ENCODE results near the gene AURKAIP1.

Gene AURKAIP1

GRCh38 chr1:1329304-1330210, 45.5 kb downstream of the AURKAIP1 start:
- no peak overlapping the region for H3K27ac ChIP-seq (ENCODE audit: low read length)
- H3K9ac ChIP-seq (ENCODE audit: low read length in 2 of 2), result no peak overlapping the region
- no peaks in the 10 kb centered on the region for H3K9me3 ChIP-seq (ENCODE audit: control insufficient read depth in 2 of 2, low read length in 2 of 2)
- H3K27me3 ChIP-seq (ENCODE audit: control insufficient read depth in 1 of 2, insufficient read depth in 2 of 2, low read length in 2 of 2), result no peaks in the 10 kb centered on the region
- no peak overlapping the region for H3K4me3 ChIP-seq (ENCODE audit: low read length in 2 of 2)
- peaks cover 21% of the 10 kb centered on the region for H3K4me1 ChIP-seq (ENCODE audit: control insufficient read depth, insufficient read depth, low read length)
- peaks cover 6 to 12% of the 10 kb centered on the region in 2 donors for H3K36me3 ChIP-seq (ENCODE audit: control insufficient read depth in 2 of 2, insufficient read depth in 2 of 2, low read length in 2 of 2)

- H3K36me3 ChIP-seq (ENCODE audit: control insufficient read depth in 2 of 2, insufficient read depth in 2 of 2, low read length in 2 of 2), result peaks cover 6 to 12% of the 10 kb centered on the region in 2 donors
- H3K4me1 ChIP-seq (ENCODE audit: control insufficient read depth, insufficient read depth, low read length), result peaks cover 26% of the 10 kb centered on the region
- H3K9ac ChIP-seq (ENCODE audit: low read length in 2 of 2), result no peak overlapping the region
- no peaks in the 10 kb centered on the region for H3K27me3 ChIP-seq (ENCODE audit: control insufficient read depth in 1 of 2, insufficient read depth in 2 of 2, low read length in 2 of 2)
- no peaks in the 10 kb centered on the region for H3K9me3 ChIP-seq (ENCODE audit: control insufficient read depth in 2 of 2, low read length in 2 of 2)
- H3K4me3 ChIP-seq (ENCODE audit: low read length in 2 of 2), result no peak overlapping the region
- no peak overlapping the region for H3K27ac ChIP-seq (ENCODE audit: low read length)
These were observed 46.8 kb downstream of the AURKAIP1 start for GRCh38 chr1:1328254-1328653.

- no peaks in the 10 kb centered on the region for H3K9me3 ChIP-seq (ENCODE audit: control insufficient read depth in 2 of 2, low read length in 2 of 2)
- peaks cover 6 to 12% of the 10 kb centered on the region in 2 donors for H3K36me3 ChIP-seq (ENCODE audit: control insufficient read depth in 2 of 2, insufficient read depth in 2 of 2, low read length in 2 of 2)
- no peak overlapping the region for H3K27ac ChIP-seq (ENCODE audit: low read length)
- no peaks in the 10 kb centered on the region for H3K27me3 ChIP-seq (ENCODE audit: control insufficient read depth in 1 of 2, insufficient read depth in 2 of 2, low read length in 2 of 2)
- H3K9ac ChIP-seq (ENCODE audit: low read length in 2 of 2), result no peak overlapping the region
- H3K4me1 ChIP-seq (ENCODE audit: control insufficient read depth, insufficient read depth, low read length), result peaks cover 32% of the 10 kb centered on the region
- no peak overlapping the region for H3K4me3 ChIP-seq (ENCODE audit: low read length in 2 of 2)
These were observed 47.7 kb downstream of the AURKAIP1 start for GRCh38 chr1:1327291-1327690.

- peaks cover 6 to 12% of the 10 kb centered on the region in 2 donors for H3K36me3 ChIP-seq (ENCODE audit: control insufficient read depth in 2 of 2, insufficient read depth in 2 of 2, low read length in 2 of 2)
- H3K4me1 ChIP-seq (ENCODE audit: control insufficient read depth, insufficient read depth, low read length), result peaks cover 40% of the 10 kb centered on the region
- H3K27ac ChIP-seq (ENCODE audit: low read length), result no peak overlapping the region
- H3K9me3 ChIP-seq (ENCODE audit: control insufficient read depth in 2 of 2, low read length in 2 of 2), result no peaks in the 10 kb centered on the region
- peak overlapping the region in 1 of 2 donors; percentile 83 for H3K4me3 ChIP-seq (ENCODE audit: low read length in 2 of 2)
- H3K9ac ChIP-seq (ENCODE audit: low read length in 2 of 2), result peak overlapping the region in 1 of 2 donors; percentile 28
- H3K27me3 ChIP-seq (ENCODE audit: control insufficient read depth in 1 of 2, insufficient read depth in 2 of 2, low read length in 2 of 2), result no peaks in the 10 kb centered on the region
These were observed 48.9 kb downstream of the AURKAIP1 start for GRCh38 chr1:1326075-1326605.

- H3K27ac ChIP-seq (ENCODE audit: low read length), result peak overlapping the region; percentile 55
- H3K9ac ChIP-seq (ENCODE audit: low read length in 2 of 2), result peak overlapping the region; percentile 83 to 84
- peak overlapping the region; percentile 68 to 83 for H3K4me3 ChIP-seq (ENCODE audit: low read length in 2 of 2)
- H3K4me1 ChIP-seq (ENCODE audit: control insufficient read depth, insufficient read depth, low read length), result peaks cover 47% of the 10 kb centered on the region
- H3K36me3 ChIP-seq (ENCODE audit: control insufficient read depth in 2 of 2, insufficient read depth in 2 of 2, low read length in 2 of 2), result peaks cover 6 to 12% of the 10 kb centered on the region in 2 donors
- no peaks in the 10 kb centered on the region for H3K27me3 ChIP-seq (ENCODE audit: control insufficient read depth in 1 of 2, insufficient read depth in 2 of 2, low read length in 2 of 2)
- H3K9me3 ChIP-seq (ENCODE audit: control insufficient read depth in 2 of 2, low read length in 2 of 2), result no peaks in the 10 kb centered on the region
These were observed 49.5 kb downstream of the AURKAIP1 start for GRCh38 chr1:1325288-1326074.

- Histone ChIP-seq H3K9ac (ENCODE audit: low read length in 2 of 2) (peak within 1 kb of the TSS; percentile 83 to 84), H3K27ac (ENCODE audit: low read length) (peak within 1 kb of the TSS; percentile 62), H3K4me1 (ENCODE audit: control insufficient read depth, insufficient read depth, low read length) (peaks cover 52% of the 10 kb centered on the region), H3K36me3 (ENCODE audit: control insufficient read depth in 2 of 2, insufficient read depth in 2 of 2, low read length in 2 of 2) (peaks cover 9 to 14% of the 10 kb centered on the region in 2 donors), H3K27me3 (ENCODE audit: control insufficient read depth in 1 of 2, insufficient read depth in 2 of 2, low read length in 2 of 2) (no peaks in the 10 kb centered on the region), H3K4me3 (ENCODE audit: low read length in 2 of 2) (peak within 1 kb of the TSS; percentile 81 to 83), H3K9me3 (ENCODE audit: control insufficient read depth in 2 of 2, low read length in 2 of 2) (no peaks in the 10 kb centered on the region)
These were observed 50.3 kb downstream of the AURKAIP1 start, which contains the start of the genes CPTP and INTS11 for GRCh38 chr1:1324524-1325287. Gene CPTP, plus strand, starts transcription at chr1:1324802. Its CDS starts 2,109 bp downstream, at chr1:1326911. Gene INTS11, minus strand, starts transcription at chr1:1324660. Its CDS starts 52 bp downstream, at chr1:1324608.

- H3K27me3 ChIP-seq (ENCODE audit: control insufficient read depth in 1 of 2, insufficient read depth in 2 of 2, low read length in 2 of 2), result no peaks in the 10 kb centered on the region
- H3K9me3 ChIP-seq (ENCODE audit: control insufficient read depth in 2 of 2, low read length in 2 of 2), result no peaks in the 10 kb centered on the region
- H3K4me3 ChIP-seq (ENCODE audit: low read length in 2 of 2), result peak overlapping the region; percentile 81 to 83
- H3K36me3 ChIP-seq (ENCODE audit: control insufficient read depth in 2 of 2, insufficient read depth in 2 of 2, low read length in 2 of 2), result peaks cover 9 to 19% of the 10 kb centered on the region in 2 donors
- H3K9ac ChIP-seq (ENCODE audit: low read length in 2 of 2), result peak overlapping the region; percentile 62 to 79
- peak overlapping the region; percentile 62 for H3K27ac ChIP-seq (ENCODE audit: low read length)
- peaks cover 55% of the 10 kb centered on the region for H3K4me1 ChIP-seq (ENCODE audit: control insufficient read depth, insufficient read depth, low read length)
These were observed 50.9 kb downstream of the AURKAIP1 start for GRCh38 chr1:1324084-1324523.
